PC-9 (cell line): ENCODE results near the gene WNT1. TPM values are rescaled to one million over a fixed set of nuclear protein-coding genes. Genes with fewer than 3 reads are reported as not detected.

Experiments
- BruUV-seq: library from RNA; stranded (reverse); fragments of 400-500 nt; replicated peaks from 2 replicates; lab custom pipeline; 2021; lab: Mats Ljungman, UMichigan
- CTCF ChIA-PET: fragments of 300-600 bp; sonication (Branson Sonifier 250); formaldehyde crosslinking; loops from one replicate; lab custom pipeline; 2022; ENCODE audit warnings: antibody characterized with exemption; lab: Charles Lee
- POLR2A ChIA-PET: fragments of 300-600 bp; sonication (Branson Sonifier 250); formaldehyde crosslinking; loops from one replicate; lab custom pipeline; 2022; ENCODE audit warnings: antibody characterized with exemption; ENCODE audit not compliant: unreplicated experiment; lab: Charles Lee
- DNase-seq, 2 experiments: peaks; one replicate each; pipeline versions ENCODE4 v3.0.0 to v3.0.0-alpha.2; 2015 to 2022; ENCODE audit warnings: mixed read lengths in 1 of 2
- H2AFZ ChIP-seq: fragments of 200-600 bp; sonication (generic); 2 replicates; pipeline ENCODE4 v1.8.1; 2017; ENCODE audit warnings: antibody characterized with exemption
- H3F3A ChIP-seq: fragments of 200-600 bp; sonication (generic); 2 replicates; pipeline ENCODE4 v1.8.1; 2017; ENCODE audit warnings: antibody characterized with exemption, mild to moderate bottlenecking, low read depth; ENCODE audit not compliant: insufficient read depth
- H3K27ac ChIP-seq: fragments of 200-600 bp; sonication (generic); 2 replicates; pipeline ENCODE4 v1.6.1; 2016; ENCODE audit warnings: mixed run types
- H3K27me3 ChIP-seq: fragments of 200-600 bp; sonication (generic); 2 replicates; pipeline ENCODE4 v1.6.1; 2016; ENCODE audit warnings: low read depth, mixed run types; ENCODE audit not compliant: insufficient read depth
- H3K36me3 ChIP-seq: fragments of 200-600 bp; sonication (generic); 2 replicates; pipeline ENCODE4 v1.6.1; 2016; ENCODE audit warnings: low read depth, mixed run types
- H3K4me1 ChIP-seq: fragments of 200-600 bp; sonication (generic); replicated peaks from 2 replicates; pipeline ENCODE4 v1.6.1; 2016; ENCODE audit warnings: mixed run types; ENCODE audit not compliant: insufficient read depth
- H3K4me2 ChIP-seq: fragments of 200-600 bp; sonication (generic); 2 replicates; pipeline ENCODE4 v1.6.1; 2017; ENCODE audit warnings: mixed run types
- H3K4me3 ChIP-seq: fragments of 200-600 bp; sonication (generic); 2 replicates; pipeline ENCODE4 v1.6.1; 2016; ENCODE audit warnings: mixed run types
- H3K79me2 ChIP-seq: fragments of 200-600 bp; sonication (generic); 2 replicates; pipeline ENCODE4 v1.6.1; 2017; ENCODE audit warnings: low read depth, mixed run types
- H3K9me2 ChIP-seq: fragments of 200-600 bp; sonication (generic); 2 replicates; pipeline ENCODE4 v1.8.1; 2017; ENCODE audit warnings: mild to moderate bottlenecking; ENCODE audit not compliant: insufficient read depth
- H3K9me3 ChIP-seq: fragments of 200-600 bp; sonication (generic); 2 replicates; pipeline ENCODE4 v1.8.1; 2016; ENCODE audit warnings: low read depth; ENCODE audit not compliant: insufficient read depth
- H4K20me1 ChIP-seq: fragments of 200-600 bp; sonication (generic); 2 replicates; pipeline ENCODE4 v1.8.1; 2017; ENCODE audit not compliant: insufficient read depth
- EZH2 ChIP-seq: fragments of 200-600 bp; sonication (generic); IDR thresholded peaks from 2 replicates; pipeline ENCODE4 v1.8.0; 2017; ENCODE audit warnings: antibody characterized with exemption, low read depth
- intact Hi-C: fragments of 100-400 bp; cut with micrococcal nuclease; formaldehyde crosslinking; loops from one replicate; pipeline ENCODE4 v1.10.0; 2022; ENCODE audit not compliant: unreplicated experiment
- total RNA-seq: library from RNA; stranded (reverse); gene quantifications from 2 replicates; pipeline ENCODE4 v1.2.3, GENCODE V29; 2021
- TF ChIP-seq, protein P1 (sequence below): fragments of 200-600 bp; sonication (generic); conservative IDR thresholded peaks from 2 replicates; pipeline ENCODE4 v1.6.1; 2017; ENCODE audit warnings: mixed run types, antibody characterized with exemption, mild to moderate bottlenecking, moderate library complexity

The WNT1 gene
- total RNA-seq, 1 experiment from 2014 or later, result not detected

DNA sequence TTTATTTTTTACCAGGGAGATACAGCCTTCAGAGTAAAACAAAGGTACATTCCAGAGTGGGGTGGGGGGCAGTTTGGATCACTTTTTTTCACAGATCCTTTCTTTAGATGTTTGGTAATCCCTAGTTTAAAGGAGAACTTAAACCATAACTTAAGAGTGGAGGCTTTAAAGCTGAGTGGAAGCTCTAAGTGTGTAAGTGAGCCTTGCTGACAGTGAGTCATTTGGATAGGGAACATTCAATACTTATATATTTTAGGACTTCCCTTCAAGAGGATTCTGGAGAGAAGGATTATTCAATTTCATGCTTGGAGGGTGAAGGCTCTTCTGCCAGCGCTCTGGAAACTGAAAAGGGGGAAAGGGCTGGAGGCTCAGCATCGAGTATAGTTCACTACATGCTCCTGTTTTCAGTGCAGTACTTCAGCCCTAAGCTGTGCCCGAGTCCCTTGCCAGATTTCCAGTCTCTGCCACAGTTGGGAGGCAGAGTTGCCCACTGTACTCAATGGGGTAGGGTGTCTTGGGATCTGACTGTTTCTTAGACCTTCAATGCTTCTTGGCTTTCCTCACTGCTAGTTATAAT is 32.1 kb downstream of the WNT1 start:
- no peaks in the 10 kb centered on the region for H4K20me1 ChIP-seq
- ChIA-PET CTCF (no interaction called here), POLR2A (no interaction called here)
- peaks cover 13% of the 10 kb centered on the region for H3K4me1 ChIP-seq
- TF ChIP-seq EZH2, result no peak
- TF ChIP-seq, protein P1, sequence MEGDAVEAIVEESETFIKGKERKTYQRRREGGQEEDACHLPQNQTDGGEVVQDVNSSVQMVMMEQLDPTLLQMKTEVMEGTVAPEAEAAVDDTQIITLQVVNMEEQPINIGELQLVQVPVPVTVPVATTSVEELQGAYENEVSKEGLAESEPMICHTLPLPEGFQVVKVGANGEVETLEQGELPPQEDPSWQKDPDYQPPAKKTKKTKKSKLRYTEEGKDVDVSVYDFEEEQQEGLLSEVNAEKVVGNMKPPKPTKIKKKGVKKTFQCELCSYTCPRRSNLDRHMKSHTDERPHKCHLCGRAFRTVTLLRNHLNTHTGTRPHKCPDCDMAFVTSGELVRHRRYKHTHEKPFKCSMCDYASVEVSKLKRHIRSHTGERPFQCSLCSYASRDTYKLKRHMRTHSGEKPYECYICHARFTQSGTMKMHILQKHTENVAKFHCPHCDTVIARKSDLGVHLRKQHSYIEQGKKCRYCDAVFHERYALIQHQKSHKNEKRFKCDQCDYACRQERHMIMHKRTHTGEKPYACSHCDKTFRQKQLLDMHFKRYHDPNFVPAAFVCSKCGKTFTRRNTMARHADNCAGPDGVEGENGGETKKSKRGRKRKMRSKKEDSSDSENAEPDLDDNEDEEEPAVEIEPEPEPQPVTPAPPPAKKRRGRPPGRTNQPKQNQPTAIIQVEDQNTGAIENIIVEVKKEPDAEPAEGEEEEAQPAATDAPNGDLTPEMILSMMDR, result no peak
- intact Hi-C loops, result no loop called here
- 0 out of 2 replicates have a peak, but pooled peaks cover 8% of the 10 kb centered on the region for H3K36me3 ChIP-seq
- H2AFZ ChIP-seq, result no peak overlapping the region
- H3K79me2 ChIP-seq, result peaks cover 5% of the 10 kb centered on the region; the same call in 1 of the 2 replicates
- no peaks in the 10 kb centered on the region for H3K9me2 ChIP-seq
- no peak overlapping the region for H3K4me3 ChIP-seq
- H3K9me3 ChIP-seq, result no peaks in the 10 kb centered on the region
- no peak overlapping the region; the same call in 1 of the 2 replicates for H3K27ac ChIP-seq
- no peak for DNase-seq
- no peaks in the 10 kb centered on the region for H3K27me3 ChIP-seq
- H3F3A ChIP-seq, result peaks cover 13% of the 10 kb centered on the region
- BruUV-seq, result no TSS peak
- no peak overlapping the region for H3K4me2 ChIP-seq

DNA sequence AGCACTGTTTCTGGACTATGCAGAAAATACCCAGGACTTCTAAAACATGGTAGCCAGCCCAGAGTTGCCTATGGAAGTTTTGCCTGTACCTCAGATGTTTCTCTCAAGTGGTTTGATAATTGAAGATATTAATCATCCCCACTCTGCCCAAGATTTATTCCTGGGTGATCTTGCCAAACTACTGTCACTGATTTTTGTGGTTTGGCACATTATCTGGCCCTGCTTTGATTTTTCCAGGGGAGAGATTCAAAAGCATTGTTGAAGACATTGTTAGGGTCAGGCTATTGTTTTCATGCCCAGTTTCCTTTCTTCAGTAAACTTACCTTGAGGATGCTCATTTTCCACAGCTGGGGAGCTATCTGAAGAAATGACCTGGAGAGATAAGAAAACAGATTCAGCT is 34.6 kb downstream of the WNT1 start:
- H3K36me3 ChIP-seq, result 0 out of 2 replicates have a peak, but pooled peaks cover 8% of the 10 kb centered on the region
- BruUV-seq, result no TSS peak

DNA sequence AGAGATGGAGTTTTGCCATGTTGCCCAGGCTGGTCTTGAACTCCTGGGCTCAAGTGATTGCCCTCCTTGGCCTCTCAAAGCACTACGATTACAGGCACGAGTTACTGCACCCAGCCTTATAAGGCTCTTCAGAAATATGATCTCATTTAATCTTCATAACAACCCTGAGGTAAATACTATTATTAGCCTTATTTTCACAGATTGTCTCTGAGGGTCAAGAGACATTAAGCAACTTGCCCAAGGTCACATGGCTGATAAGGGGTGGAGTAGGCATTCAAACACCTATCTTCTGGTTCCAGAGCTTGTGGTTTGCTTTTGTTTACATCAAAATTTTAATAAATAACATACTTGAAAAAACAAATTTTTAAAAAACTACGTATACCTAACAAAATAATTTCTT is 35.3 kb downstream of the WNT1 start:
- H3K27ac ChIP-seq, result no peak overlapping the region
- TF ChIP-seq, protein P1, result no peak
- TF ChIP-seq EZH2, result no peak
- H3K27me3 ChIP-seq, result no peaks in the 10 kb centered on the region
- peaks cover 30% of the 10 kb centered on the region for H3K79me2 ChIP-seq
- H3F3A ChIP-seq, result peaks cover 19% of the 10 kb centered on the region
- H3K4me1 ChIP-seq, result peaks cover 21% of the 10 kb centered on the region
- H4K20me1 ChIP-seq, result no peaks in the 10 kb centered on the region
- POLR2A ChIA-PET, result no interaction called here
- no peaks in the 10 kb centered on the region for H3K9me3 ChIP-seq
- H3K4me3 ChIP-seq, result no peak overlapping the region
- no peak overlapping the region for H3K4me2 ChIP-seq
- no peak for DNase-seq
- CTCF ChIA-PET, result no interaction called here
- 0 out of 2 replicates have a peak, but pooled peaks cover 8% of the 10 kb centered on the region for H3K36me3 ChIP-seq
- no TSS peak for BruUV-seq
- H3K9me2 ChIP-seq, result no peaks in the 10 kb centered on the region
- intact Hi-C loops, result no loop called here
- H2AFZ ChIP-seq, result no peak overlapping the region

More for the DNA sequence above, 34.6 kb downstream of the WNT1 start:
- POLR2A ChIA-PET, result no interaction called here
- H3K4me3 ChIP-seq, result no peak overlapping the region
- CTCF ChIA-PET, result interaction anchor here (0.6 kb wide), 1 partner anchor 707 kb away, joined by 14 read pairs; no protein-coding TSS in a partner anchor
- H4K20me1 ChIP-seq, result no peaks in the 10 kb centered on the region
- H3K4me2 ChIP-seq, result no peak overlapping the region
- DNase-seq, result no peak
- peaks cover 26% of the 10 kb centered on the region for H3K79me2 ChIP-seq
- no peaks in the 10 kb centered on the region for H3K27me3 ChIP-seq
- H3K9me3 ChIP-seq, result no peaks in the 10 kb centered on the region
- no peaks in the 10 kb centered on the region for H3K9me2 ChIP-seq
- no peak overlapping the region for H3K27ac ChIP-seq
- TF ChIP-seq, protein P1, result no peak
- TF ChIP-seq EZH2, result no peak
- H3K4me1 ChIP-seq, result peaks cover 21% of the 10 kb centered on the region
- no peak overlapping the region for H2AFZ ChIP-seq
- peaks cover 18% of the 10 kb centered on the region for H3F3A ChIP-seq
- intact Hi-C loops, result no loop called here
